IMR-90 (cell line): ENCODE results near the gene RGS3. TPM values are rescaled to one million over a fixed set of nuclear protein-coding genes. Genes with fewer than 3 reads are reported as not detected.

Experiments
- ATAC-seq: fragments of 200-7000 bp; cut with Tn5 transposase; 2 replicates; pipeline ENCODE4 v1.9.1; 2020; ENCODE audit warnings: low read depth, mild to moderate bottlenecking, moderate library complexity
- BruUV-seq: library from RNA; stranded (reverse); fragments of 400-500 nt; replicated peaks from 2 replicates; lab custom pipeline; 2021; lab: Mats Ljungman, UMichigan
- CTCF ChIA-PET: fragments of 300-600 bp; formaldehyde crosslinking; extraction: SDS; loops from one replicate; lab custom pipeline; 2021; ENCODE audit warnings: antibody characterized with exemption; lab: Yijun Ruan, JAX
- POLR2A ChIA-PET: fragments of 300-600 bp; sonication (Branson Sonifier 250); formaldehyde crosslinking; loops from one replicate; lab custom pipeline; 2022; ENCODE audit warnings: antibody characterized with exemption; ENCODE audit not compliant: unreplicated experiment; lab: Charles Lee
- DNase-seq: peaks from one replicate; pipeline ENCODE4 v3.0.0; 2013
- H2AFZ ChIP-seq: replicated peaks from 2 replicates; pipeline ENCODE3; 2013; ENCODE audit warnings: low read length, mild to moderate bottlenecking; ENCODE audit not compliant: poor library complexity
- H2AK5ac ChIP-seq: 2 replicates; pipeline ENCODE4 v1.6.1; 2013; ENCODE audit warnings: low read depth, low read length, inconsistent platforms
- H2AK9ac ChIP-seq: replicated peaks from 2 replicates; pipeline ENCODE3; 2013; ENCODE audit warnings: mild to moderate bottlenecking, low read depth, low read length, moderate library complexity; ENCODE audit not compliant: poor library complexity
- H2BK120ac ChIP-seq: 2 replicates; pipeline ENCODE4 v1.6.1; 2013; ENCODE audit warnings: low read depth, low read length, inconsistent platforms
- H2BK15ac ChIP-seq: 3 replicates; pipeline ENCODE4 v1.6.1; 2013; ENCODE audit warnings: low read depth, low read length, inconsistent platforms
- H2BK20ac ChIP-seq: 2 replicates; pipeline ENCODE4 v1.6.1; 2013; ENCODE audit warnings: low read depth, mild to moderate bottlenecking, inconsistent platforms, low read length, moderate library complexity
- H2BK5ac ChIP-seq: 2 replicates; pipeline ENCODE4 v1.6.1; 2013; ENCODE audit warnings: mild to moderate bottlenecking, low read depth, low read length, inconsistent platforms; ENCODE audit not compliant: poor library complexity, severe bottlenecking
- H3K14ac ChIP-seq: replicated peaks from 2 replicates; pipeline ENCODE4 v1.6.1; 2013; ENCODE audit warnings: low read depth, low read length, inconsistent platforms
- H3K18ac ChIP-seq: 2 replicates; pipeline ENCODE4 v1.6.1; 2013; ENCODE audit warnings: low read depth, low read length, control low read depth
- H3K23ac ChIP-seq: 2 replicates; pipeline ENCODE4 v1.6.1; 2013; ENCODE audit warnings: low read depth, low read length, inconsistent platforms
- H3K27ac ChIP-seq: 2 replicates; pipeline ENCODE4 v1.5.1; 2013; ENCODE audit warnings: mild to moderate bottlenecking, control low read depth, low read length; ENCODE audit not compliant: insufficient read depth
- H3K27me3 ChIP-seq: 2 replicates; pipeline ENCODE4 v1.6.1; 2013; ENCODE audit warnings: low read length; ENCODE audit not compliant: control insufficient read depth, insufficient read depth
- H3K36me3 ChIP-seq: 2 replicates; pipeline ENCODE4 v1.6.1; 2013; ENCODE audit warnings: low read length, mixed read lengths; ENCODE audit not compliant: control insufficient read depth, insufficient read depth
- H3K4ac ChIP-seq: 2 replicates; pipeline ENCODE4 v1.6.1; 2013; ENCODE audit warnings: low read depth, low read length, inconsistent platforms
- H3K4me1 ChIP-seq: 2 replicates; pipeline ENCODE4 v1.6.1; 2013; ENCODE audit warnings: low read length, mixed read lengths; ENCODE audit not compliant: control insufficient read depth, insufficient read depth
- H3K4me2 ChIP-seq: 2 replicates; pipeline ENCODE4 v1.6.1; 2013; ENCODE audit warnings: low read depth, mild to moderate bottlenecking, control low read depth, low read length, moderate library complexity
- H3K4me3 ChIP-seq: 2 replicates; pipeline ENCODE4 v1.5.1; 2013; ENCODE audit warnings: low read depth, mild to moderate bottlenecking, control low read depth, low read length, moderate library complexity; ENCODE audit not compliant: insufficient read depth
- H3K56ac ChIP-seq: 2 replicates; pipeline ENCODE4 v1.6.1; 2013; ENCODE audit warnings: low read length, inconsistent platforms; ENCODE audit not compliant: insufficient read depth; ENCODE audit errors: extremely low read depth
- H3K79me1 ChIP-seq, 2 experiments: 2 replicates each; pipeline ENCODE4 v1.6.1; 2013; ENCODE audit warnings: low read length in 2 of 2, inconsistent platforms in 1 of 2, low read depth in 1 of 2
- H3K9ac ChIP-seq: 2 replicates; pipeline ENCODE4 v1.6.1; 2013; ENCODE audit warnings: low read depth, low read length, control low read depth
- H3K9me1 ChIP-seq: 2 replicates; pipeline ENCODE4 v1.6.1; 2013; ENCODE audit warnings: low read length, inconsistent platforms; ENCODE audit not compliant: insufficient read depth
- H3K9me3 ChIP-seq: 2 replicates; pipeline ENCODE4 v1.6.1; 2013; ENCODE audit warnings: low read length; ENCODE audit not compliant: control insufficient read depth, insufficient read depth
- H4K20me1 ChIP-seq: 2 replicates; pipeline ENCODE4 v1.6.1; 2013; ENCODE audit warnings: low read length, inconsistent platforms; ENCODE audit not compliant: insufficient read depth
- H4K5ac ChIP-seq: 2 replicates; pipeline ENCODE4 v1.6.1; 2013; ENCODE audit warnings: mild to moderate bottlenecking, low read depth, low read length, control low read depth
- H4K8ac ChIP-seq, 2 experiments: 2 replicates each; pipeline ENCODE4 v1.6.1; 2013; ENCODE audit warnings: low read depth in 2 of 2, low read length in 2 of 2, control low read depth in 1 of 2, inconsistent platforms in 1 of 2
- H4K91ac ChIP-seq: 2 replicates; pipeline ENCODE4 v1.6.1; 2013; ENCODE audit warnings: low read depth, low read length, inconsistent platforms; ENCODE audit not compliant: insufficient read depth
- MAFK ChIP-seq: IDR thresholded peaks from 2 replicates; pipeline ENCODE4 v1.6.1; 2012; ENCODE audit warnings: low read depth, low read length, improper control_type of control experiment
- NFE2L2 ChIP-seq: fragments of 150-350 bp; IDR thresholded peaks from 2 replicates; pipeline ENCODE4 v1.6.1; 2016; ENCODE audit warnings: low read depth, mild to moderate bottlenecking, low read length
- WGBS, 2 experiments: methylation state at CpG; one replicate each; pipeline versions ENCODE4 v1.1.5 to v1.1.7; 2013; ENCODE audit warnings: missing lambda C conversion rate in 2 of 2; ENCODE audit not compliant: insufficient read length in 1 of 2; ENCODE audit errors: extremely low coverage in 2 of 2; 5-methylcytosine and 5-hydroxymethylcytosine counted together
- dilution Hi-C: fragments of 300-500 bp; cut with HindIII; formaldehyde crosslinking; loops from one replicate; pipeline ENCODE4 v1.14.3; 2018; ENCODE audit warnings: low sequenced_read_pairs; ENCODE audit not compliant: unreplicated experiment
- in situ Hi-C: fragments of 300-500 bp; cut with MboI; formaldehyde crosslinking; loops from 3 replicates; pipeline ENCODE4 v1.14.3; 2019; ENCODE audit warnings: low sequenced_read_pairs, inconsistent platforms, mixed read lengths
- intact Hi-C: fragments of 100-400 bp; cut with micrococcal nuclease; formaldehyde crosslinking; loops from 2 replicates; pipeline ENCODE4 v1.10.0; 2022
- polyA plus RNA-seq, 3 experiments: library from polyadenylated mRNA; depleted of rRNA; stranded (reverse); fragments of >200 nt; gene quantifications; 2 replicates each; pipeline ENCODE4 v1.2.3, GENCODE V29; 2012; ENCODE audit warnings: low replicate concordance in 1 of 3
- total RNA-seq: library from RNA; depleted of rRNA; stranded (reverse); fragments of >200 nt; gene quantifications from 2 replicates; pipeline ENCODE4 v1.2.3, GENCODE V29; 2012

The RGS3 gene
- total and polyA plus RNA-seq, 2 of the 4 experiments (the other 2 are of a cell fraction): 51.8 to 65.6 TPM

- H4K91ac ChIP-seq: no peak overlapping the region
- H4K8ac ChIP-seq: no peak overlapping the region
- ChIA-PET POLR2A (no interaction called here), CTCF (no interaction called here)
- no peak overlapping the region for H2BK15ac ChIP-seq
- no peak overlapping the region for H2BK20ac ChIP-seq
- ATAC-seq: no peak
- H3K23ac ChIP-seq: no peak overlapping the region
- H3K9ac ChIP-seq: no peak overlapping the region
- no peak overlapping the region for H3K4ac ChIP-seq
- BruUV-seq: no TSS peak
- H3K9me1 ChIP-seq: no peaks in the 10 kb centered on the region
- no peak overlapping the region for H2AK5ac ChIP-seq
- H3K18ac ChIP-seq: no peak overlapping the region
- no peaks in the 10 kb centered on the region for H3K79me1 ChIP-seq
- no peak overlapping the region for H4K5ac ChIP-seq
- H2BK5ac ChIP-seq: no peak overlapping the region
- no peak overlapping the region for H3K4me2 ChIP-seq
- H3K4me1 ChIP-seq: peaks cover 1% of the 10 kb centered on the region; the same call in 1 of the 2 replicates
- no peak overlapping the region for H3K14ac ChIP-seq
- no peak overlapping the region for H2AFZ ChIP-seq
- H4K20me1 ChIP-seq: no peaks in the 10 kb centered on the region
- H3K56ac ChIP-seq: no peak overlapping the region
- H2AK9ac ChIP-seq: no peak overlapping the region
- in situ Hi-C loops (no loop called here), dilution Hi-C loops (no loop called here), intact Hi-C loops (no loop called here)
- DNase-seq: no peak
- H3K4me3 ChIP-seq: no peak overlapping the region
- H2BK120ac ChIP-seq: no peak overlapping the region
- no peak overlapping the region for H3K27ac ChIP-seq
- WGBS, 2 experiments: 74% methylated on average over 2 of the region's 4 CpGs; no CpG with 5 or more reads in 1 of the 2 experiments
- H3K36me3 ChIP-seq: no peaks in the 10 kb centered on the region
- TF ChIP-seq NFE2L2 (no peak), MAFK (no peak)
- H3K27me3 ChIP-seq: no peaks in the 10 kb centered on the region
- H3K9me3 ChIP-seq: no peaks in the 10 kb centered on the region
Observed at GRCh38 chr9:113476511-113476916, 13.0 kb downstream of the RGS3 start.
